ENCODE measurements around the gene PMIS2.
"Not testable (repeated sequence)": the region's sequence is repeated elsewhere in the genome, so short reads cannot be mapped to it uniquely, and the experiment has no call there.

Gene PMIS2

GRCh38 chr19:35595928-35596327, 10.0 kb downstream of the PMIS2 start:
- no peak for FAIRE-seq

GRCh38 chr19:35596366-35596999, 10.5 kb downstream of the PMIS2 start:
- no peak for FAIRE-seq

- no peak for FAIRE-seq
These were observed 16.0 kb downstream of the PMIS2 start for GRCh38 chr19:35601971-35602370.

- FAIRE-seq: not testable (repeated sequence)
These were observed 18.5 kb downstream of the PMIS2 start for GRCh38 chr19:35604436-35604835.

GRCh38 chr19:35607170-35607569, 21.2 kb downstream of the PMIS2 start:
- not testable (repeated sequence) for FAIRE-seq

GRCh38 chr19:35607661-35608060, 21.7 kb downstream of the PMIS2 start:
- no peak for FAIRE-seq

- no peak for FAIRE-seq
These were observed 22.3 kb downstream of the PMIS2 start for GRCh38 chr19:35608251-35608650.

- FAIRE-seq: no peak
These were observed 23.9 kb downstream of the PMIS2 start for GRCh38 chr19:35609851-35610353.

GRCh38 chr19:35612224-35612558, 26.2 kb downstream of the PMIS2 start:
- no peak for FAIRE-seq

GRCh38 chr19:35612559-35613321, 26.8 kb downstream of the PMIS2 start, which contains the start of gene HAUS5:
Gene HAUS5, plus strand, starts transcription at chr19:35612735. Its CDS starts 60 bp downstream, at chr19:35612795.
- peak; percentile 87 for FAIRE-seq

GRCh38 chr19:35613574-35613973, 27.6 kb downstream of the PMIS2 start:
- no peak for FAIRE-seq

- no peak for FAIRE-seq
These were observed 29.1 kb downstream of the PMIS2 start for GRCh38 chr19:35615036-35615435.

GRCh38 chr19:35618857-35619256, 32.9 kb downstream of the PMIS2 start:
- FAIRE-seq: no peak

- FAIRE-seq: no peak
These were observed 33.4 kb downstream of the PMIS2 start for GRCh38 chr19:35619290-35619923.

- no peak for FAIRE-seq
These were observed 34.0 kb downstream of the PMIS2 start for GRCh38 chr19:35620001-35620400.

GRCh38 chr19:35621708-35622107, 35.7 kb downstream of the PMIS2 start:
- no peak for FAIRE-seq

- FAIRE-seq: no peak
These were observed 36.8 kb downstream of the PMIS2 start for GRCh38 chr19:35622750-35623149.

- FAIRE-seq: no peak
These were observed 37.5 kb downstream of the PMIS2 start for GRCh38 chr19:35623327-35624010.

GRCh38 chr19:35628264-35628564, 42.2 kb downstream of the PMIS2 start:
- no peak for FAIRE-seq

GRCh38 chr19:35628565-35629331, 42.8 kb downstream of the PMIS2 start, which contains the start of gene RBM42:
Gene RBM42, plus strand, starts transcription at chr19:35629036. Its CDS starts 118 bp downstream, at chr19:35629154.
- FAIRE-seq: peak; percentile 99

- no peak for FAIRE-seq
These were observed 43.3 kb downstream of the PMIS2 start for GRCh38 chr19:35629332-35629633.

- FAIRE-seq: no peak
These were observed 47.9 kb downstream of the PMIS2 start for GRCh38 chr19:35633727-35634440.

All from A204.1 (cell line).